Activated CD4-positive, alpha-beta T cell treated with anti-CD3 and anti-CD28 coated beads, Interleukin-2, amount 10 ng/mL, durations not matched to agents 7 days and 5 days (primary cell): ENCODE results near the gene DHX57. TPM values are rescaled to one million over a fixed set of nuclear protein-coding genes. Genes with fewer than 3 reads are reported as not detected.
"Not testable (repeated sequence)": the region's sequence is repeated elsewhere in the genome, so short reads cannot be mapped to it uniquely, and the experiment has no call there.

Source experiments
- CTCF ChIA-PET: fragments of 350-600 bp; sonication (Branson Sonifier 250); formaldehyde crosslinking; loops from one replicate; lab custom pipeline; 2021; ENCODE audit warnings: antibody characterized with exemption; lab: Charles Lee
- POLR2A ChIA-PET: fragments of 350-600 bp; sonication (Branson Sonifier 250); formaldehyde crosslinking; loops from one replicate; lab custom pipeline; 2021; ENCODE audit warnings: antibody characterized with exemption; lab: Charles Lee
- DNase-seq: peaks from one replicate; pipeline ENCODE4 v3.0.0-alpha.2; 2020
- H3K27ac Mint-ChIP-seq: one replicate; pipeline ENCODE4 v1.8.0; 2021; ENCODE audit warnings: mild to moderate bottlenecking, moderate library complexity, mixed read lengths
- H3K27me3 Mint-ChIP-seq: one replicate; pipeline ENCODE4 v1.8.0; 2021; ENCODE audit warnings: mixed read lengths
- H3K36me3 Mint-ChIP-seq: one replicate; pipeline ENCODE4 v1.8.0; 2021; ENCODE audit warnings: low read depth, mixed read lengths
- H3K4me1 Mint-ChIP-seq: one replicate; pipeline ENCODE4 v1.8.0; 2021; ENCODE audit warnings: mixed read lengths
- H3K4me3 Mint-ChIP-seq: one replicate; pipeline ENCODE4 v1.8.0; 2021; ENCODE audit warnings: mild to moderate bottlenecking, moderate library complexity, mixed read lengths
- H3K9me3 Mint-ChIP-seq: one replicate; pipeline ENCODE4 v1.8.0; 2021; ENCODE audit warnings: mixed read lengths
- total RNA-seq, 2 experiments: library from RNA; stranded (reverse); gene quantifications; one replicate each; pipeline ENCODE4 v1.2.3, GENCODE V29; 2021

DHX57 gene
- total RNA-seq, 2 experiments from 2014 or later: 10.5 to 10.7 TPM

GRCh38 chr2:38763228-38763627 lies 112.5 kb downstream of the DHX57 start:
- ChIA-PET CTCF (interaction anchor here (1.2 to 2.0 kb wide), 3 partner anchors 12 to 181 kb away, joined by 3 to 6 read pairs (median 3); no protein-coding TSS in a partner anchor), POLR2A (interaction anchor here (1.8 kb wide), 1 partner anchor 12 kb away, joined by 10 read pairs; the partner anchor contains the start of gene SRSF7)
- H3K4me3 Mint-ChIP-seq: no peak overlapping the region
- peak; percentile 17 for DNase-seq
- peaks cover 9% of the 10 kb centered on the region for H3K4me1 Mint-ChIP-seq
- no peaks in the 10 kb centered on the region for H3K36me3 Mint-ChIP-seq
- H3K27ac Mint-ChIP-seq: no peak overlapping the region
- H3K27me3 Mint-ChIP-seq: no peaks in the 10 kb centered on the region
- no peaks in the 10 kb centered on the region for H3K9me3 Mint-ChIP-seq

GRCh38 chr2:38755891-38756290 lies 119.8 kb downstream of the DHX57 start:
- H3K4me1 Mint-ChIP-seq: peaks cover 15% of the 10 kb centered on the region
- H3K36me3 Mint-ChIP-seq, DNase-seq, H3K27ac Mint-ChIP-seq, H3K9me3 Mint-ChIP-seq, H3K27me3 Mint-ChIP-seq, CTCF ChIA-PET, H3K4me3 Mint-ChIP-seq, POLR2A ChIA-PET: not testable (repeated sequence)

GRCh38 chr2:38754506-38754905 lies 121.2 kb downstream of the DHX57 start:
- ChIA-PET POLR2A (no interaction called here), CTCF (interaction anchor here (0.8 to 0.9 kb wide), 2 partner anchors 10 to 178 kb away, joined by 3 to 4 read pairs; no protein-coding TSS in a partner anchor)
- H3K27ac Mint-ChIP-seq: peak overlapping the region; percentile 71
- H3K27me3 Mint-ChIP-seq: no peaks in the 10 kb centered on the region
- H3K4me1 Mint-ChIP-seq: peaks cover 20% of the 10 kb centered on the region
- H3K9me3 Mint-ChIP-seq: no peaks in the 10 kb centered on the region
- no peak for DNase-seq
- peak overlapping the region; percentile 62 for H3K4me3 Mint-ChIP-seq
- peaks cover 14% of the 10 kb centered on the region for H3K36me3 Mint-ChIP-seq

GRCh38 chr2:38754049-38754448 lies 121.7 kb downstream of the DHX57 start:
- CTCF ChIA-PET: interaction anchor here (0.6 to 0.9 kb wide), 3 partner anchors 11 to 1218 kb away, joined by 3 to 4 read pairs (median 3); no protein-coding TSS in a partner anchor
- H3K27ac Mint-ChIP-seq: peak overlapping the region; percentile 82
- H3K36me3 Mint-ChIP-seq: peaks cover 17% of the 10 kb centered on the region

GRCh38 chr2:38751596-38752410 lies 123.9 kb downstream of the DHX57 start:
- no peaks in the 10 kb centered on the region for H3K27me3 Mint-ChIP-seq
- H3K4me1 Mint-ChIP-seq: peaks cover 46% of the 10 kb centered on the region
- peaks cover 40% of the 10 kb centered on the region for H3K36me3 Mint-ChIP-seq
- peak overlapping the region; percentile 99 for H3K27ac Mint-ChIP-seq
- peak overlapping the region; percentile 91 for H3K4me3 Mint-ChIP-seq
- POLR2A ChIA-PET: interaction anchor here (0.5 to 1.5 kb wide), 21 partner anchors 9 to 474 kb away, joined by 3 to 16 read pairs (median 5); partner anchors contain the start of genes DHX57, GALM, HNRNPLL and MORN2
- DNase-seq: no peak
- CTCF ChIA-PET: interaction anchor here (0.6 to 1.8 kb wide), 10 partner anchors 9 to 187 kb away, joined by 3 to 7 read pairs (median 4); no protein-coding TSS in a partner anchor
- H3K9me3 Mint-ChIP-seq: no peaks in the 10 kb centered on the region

More at GRCh38 chr2:38754049-38754448, 121.7 kb downstream of the DHX57 start:
- Mint-ChIP-seq H3K4me3 (peak overlapping the region; percentile 70), H3K27me3 (no peaks in the 10 kb centered on the region), H3K4me1 (peaks cover 23% of the 10 kb centered on the region), H3K9me3 (no peaks in the 10 kb centered on the region)
- POLR2A ChIA-PET: no interaction called here
- DNase-seq: no peak

GRCh38 chr2:38750891-38751595 lies 124.7 kb downstream of the DHX57 start, which contains the start of gene SRSF7:
TSS of gene SRSF7 (minus strand) at chr2:38751361. CDS start at chr2:38751256, 105 bp downstream.
- POLR2A ChIA-PET: interaction anchor here (0.5 to 1.5 kb wide), 21 partner anchors 8 to 475 kb away, joined by 3 to 16 read pairs (median 5); partner anchors contain the start of genes DHX57, GALM, HNRNPLL and MORN2
- Mint-ChIP-seq H3K27me3 (no peaks in the 10 kb centered on the region), H3K4me3 (peak within 1 kb of the TSS; percentile 91), H3K36me3 (peaks cover 47% of the 10 kb centered on the region), H3K4me1 (peaks cover 53% of the 10 kb centered on the region), H3K9me3 (no peaks in the 10 kb centered on the region), H3K27ac (peak within 1 kb of the TSS; percentile 99)
- DNase-seq: peak; percentile 97
- CTCF ChIA-PET: interaction anchor here (0.6 to 1.8 kb wide), 11 partner anchors 9 to 186 kb away, joined by 3 to 7 read pairs (median 4); no protein-coding TSS in a partner anchor

GRCh38 chr2:38750011-38750890 lies 125.5 kb downstream of the DHX57 start:
- POLR2A ChIA-PET: interaction anchor here (1.1 to 1.5 kb wide), 2 partner anchors 126 to 148 kb away, joined by 3 to 16 read pairs; partner anchors contain the start of genes DHX57, HNRNPLL and MORN2

GRCh38 chr2:38748943-38749804 lies 126.6 kb downstream of the DHX57 start:
- H3K4me3 Mint-ChIP-seq: peak overlapping the region; percentile 91
- H3K4me1 Mint-ChIP-seq: peaks cover 69% of the 10 kb centered on the region
- peaks cover 64% of the 10 kb centered on the region for H3K36me3 Mint-ChIP-seq
- H3K27me3 Mint-ChIP-seq: no peaks in the 10 kb centered on the region
- no peak for DNase-seq
- peak overlapping the region; percentile 99 for H3K27ac Mint-ChIP-seq
- ChIA-PET CTCF (interaction anchor here (0.8 to 1.4 kb wide), 3 partner anchors 9 to 673 kb away, joined by 3 to 4 read pairs (median 3); partner anchors contain the start of gene CYP1B1), POLR2A (no interaction called here)
- no peaks in the 10 kb centered on the region for H3K9me3 Mint-ChIP-seq

More at GRCh38 chr2:38750011-38750890, 125.5 kb downstream of the DHX57 start:
- Mint-ChIP-seq H3K27me3 (no peaks in the 10 kb centered on the region), H3K4me3 (peak overlapping the region; percentile 91), H3K27ac (peak overlapping the region; percentile 99), H3K4me1 (peaks cover 60% of the 10 kb centered on the region), H3K9me3 (no peaks in the 10 kb centered on the region), H3K36me3 (peaks cover 55% of the 10 kb centered on the region)
- DNase-seq: peak; percentile 52
- CTCF ChIA-PET: interaction anchor here (0.7 to 1.4 kb wide), 4 partner anchors 68 to 214 kb away, joined by 3 to 5 read pairs (median 4); no protein-coding TSS in a partner anchor

GRCh38 chr2:38748391-38748790 lies 127.3 kb downstream of the DHX57 start:
- H3K9me3 Mint-ChIP-seq: no peaks in the 10 kb centered on the region
- POLR2A ChIA-PET: no interaction called here
- peaks cover 71% of the 10 kb centered on the region for H3K4me1 Mint-ChIP-seq
- H3K27me3 Mint-ChIP-seq: no peaks in the 10 kb centered on the region
- peak overlapping the region; percentile 91 for H3K4me3 Mint-ChIP-seq
- peaks cover 68% of the 10 kb centered on the region for H3K36me3 Mint-ChIP-seq
- CTCF ChIA-PET: interaction anchor here (0.8 to 1.0 kb wide), 2 partner anchors 9 to 672 kb away, joined by 3 read pairs; partner anchors contain the start of gene CYP1B1
- no peak overlapping the region for H3K27ac Mint-ChIP-seq
- DNase-seq: no peak

GRCh38 chr2:38747819-38748218 lies 127.9 kb downstream of the DHX57 start:
- CTCF ChIA-PET: interaction anchor here (0.8 to 1.5 kb wide), 3 partner anchors 144 to 480 kb away, joined by 3 to 6 read pairs (median 3); no protein-coding TSS in a partner anchor
- H3K4me3 Mint-ChIP-seq: peak overlapping the region; percentile 91
- DNase-seq: no peak

More at GRCh38 chr2:38747819-38748218, 127.9 kb downstream of the DHX57 start:
- Mint-ChIP-seq H3K36me3 (peaks cover 68% of the 10 kb centered on the region), H3K4me1 (peaks cover 71% of the 10 kb centered on the region), H3K27ac (peak overlapping the region; percentile 64), H3K27me3 (no peaks in the 10 kb centered on the region), H3K9me3 (no peaks in the 10 kb centered on the region)
- POLR2A ChIA-PET: no interaction called here
